GM19351 (cell line): ENCODE data around the gene MAPK8IP3.

Source experiments
- ATAC-seq: cut with Tn5 transposase; IDR thresholded peaks from one replicate; pipeline ENCODE4 v1.9.1; 2021; ENCODE audit warnings: mild to moderate bottlenecking, moderate library complexity; ENCODE audit not compliant: unreplicated experiment

Gene MAPK8IP3

GRCh38 chr16:1762196-1762878 lies 56.3 kb downstream of the MAPK8IP3 start:
- no peak for ATAC-seq

- ATAC-seq: no peak
These were observed 57.0 kb downstream of the MAPK8IP3 start for GRCh38 chr16:1762879-1763520.

- ATAC-seq: no peak
These were observed 57.8 kb downstream of the MAPK8IP3 start for GRCh38 chr16:1763521-1764511.

- no peak for ATAC-seq
These were observed 59.0 kb downstream of the MAPK8IP3 start for GRCh38 chr16:1764971-1765370.

GRCh38 chr16:1765826-1766225 lies 59.8 kb downstream of the MAPK8IP3 start:
- ATAC-seq: no peak

- no peak for ATAC-seq
These were observed 60.2 kb downstream of the MAPK8IP3 start for GRCh38 chr16:1766231-1766630.

GRCh38 chr16:1766701-1767100 lies 60.7 kb downstream of the MAPK8IP3 start:
- no peak for ATAC-seq

GRCh38 chr16:1767116-1767994 lies 61.4 kb downstream of the MAPK8IP3 start:
- no peak for ATAC-seq

- no peak for ATAC-seq
These were observed 62.2 kb downstream of the MAPK8IP3 start for GRCh38 chr16:1768061-1768766.

- ATAC-seq: no peak
These were observed 62.9 kb downstream of the MAPK8IP3 start for GRCh38 chr16:1768767-1769401.

- no peak for ATAC-seq
These were observed 63.7 kb downstream of the MAPK8IP3 start for GRCh38 chr16:1769402-1770300.

GRCh38 chr16:1770328-1771187 lies 64.6 kb downstream of the MAPK8IP3 start:
- no peak for ATAC-seq

GRCh38 chr16:1771188-1771863 lies 65.3 kb downstream of the MAPK8IP3 start, which contains the start of gene NME3:
NME3 (minus strand) TSS chr16:1771543; CDS start chr16:1771534, 9 bp downstream.
- no peak for ATAC-seq

- ATAC-seq: no peak
These were observed 65.9 kb downstream of the MAPK8IP3 start for GRCh38 chr16:1771864-1772361.

- ATAC-seq: peak; percentile 6
These were observed 66.4 kb downstream of the MAPK8IP3 start, which contains the start of gene EME2 for GRCh38 chr16:1772362-1772907. EME2 (plus strand) TSS chr16:1772810; CDS start chr16:1773228, 418 bp downstream.
